Rectal smooth muscle tissue (tissue), 1 donor: ENCODE measurements around the gene CFAP119.

ENCODE experiments used
- H3K27ac ChIP-seq: one replicate; pipeline ENCODE4 v1.7.0; 2013; ENCODE audit warnings: low read depth, low read length, inconsistent platforms
- H3K27me3 ChIP-seq: one replicate; pipeline ENCODE4 v1.7.0; 2013; ENCODE audit warnings: low read length; ENCODE audit not compliant: control insufficient read depth, insufficient read depth
- H3K36me3 ChIP-seq: one replicate; pipeline ENCODE4 v1.7.0; 2013; ENCODE audit warnings: low read length; ENCODE audit not compliant: control insufficient read depth, insufficient read depth
- H3K4me1 ChIP-seq: one replicate; pipeline ENCODE4 v1.7.0; 2013; ENCODE audit warnings: low read length; ENCODE audit not compliant: control insufficient read depth, insufficient read depth
- H3K4me3 ChIP-seq: one replicate; pipeline ENCODE4 v1.7.0; 2013; ENCODE audit warnings: low read length
- H3K9ac ChIP-seq: one replicate; pipeline ENCODE4 v1.7.0; 2013; ENCODE audit warnings: low read length

The CFAP119 gene

GRCh38 chr16:30777591-30778297 lies 15.9 kb upstream of the CFAP119 start:
- Histone ChIP-seq H3K36me3 (peaks cover 12% of the 10 kb centered on the region), H3K4me3 (no peak overlapping the region), H3K4me1 (peaks cover 4% of the 10 kb centered on the region), H3K27me3 (no peaks in the 10 kb centered on the region), H3K9ac (no peak overlapping the region), H3K27ac (no peak overlapping the region)

DNA sequence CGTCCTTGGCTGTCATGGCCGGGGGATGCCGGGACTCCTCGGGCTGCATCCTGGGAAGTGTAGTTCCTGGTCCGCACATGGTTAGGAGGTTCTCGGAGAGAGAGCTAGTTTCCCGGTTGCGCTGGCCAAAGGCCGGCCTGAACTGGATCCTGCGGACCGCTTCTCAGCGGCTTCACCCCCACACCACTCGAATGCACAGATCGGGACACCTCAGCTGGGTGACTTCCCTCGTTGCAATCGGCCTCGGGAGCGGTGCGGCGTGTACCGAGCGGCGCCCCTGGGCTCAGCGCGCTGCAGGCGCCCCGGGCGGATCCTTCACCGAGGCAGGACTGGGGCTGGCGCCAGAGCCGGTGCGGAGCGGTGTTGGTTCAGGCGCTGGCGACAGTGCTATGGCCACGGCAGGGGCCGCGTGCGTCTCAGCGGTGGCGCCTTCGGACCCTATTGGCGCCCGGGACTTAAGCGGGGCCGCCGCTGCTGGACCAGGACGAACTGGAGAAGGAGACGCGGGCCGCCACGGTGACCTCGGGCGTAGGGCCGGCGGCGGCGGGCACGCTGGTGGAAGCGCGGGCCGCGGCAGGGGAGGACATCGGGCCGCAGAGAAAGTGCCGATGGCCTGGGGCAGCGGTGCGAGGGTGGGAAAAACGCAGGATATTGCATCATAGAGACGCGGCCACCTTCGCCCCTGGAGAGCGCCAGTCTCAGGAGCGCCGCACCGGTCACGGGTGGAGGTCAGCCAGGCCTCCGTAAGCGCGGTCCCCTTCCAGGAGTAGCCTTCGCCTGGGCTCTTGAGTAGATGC lies 13.7 kb upstream of the CFAP119 start:
- peaks cover 23% of the 10 kb centered on the region for H3K36me3 ChIP-seq
- peak overlapping the region; percentile 8 for H3K9ac ChIP-seq
- no peaks in the 10 kb centered on the region for H3K27me3 ChIP-seq
- H3K27ac ChIP-seq: peak overlapping the region; percentile 79
- H3K4me3 ChIP-seq: peak overlapping the region; percentile 93
- H3K4me1 ChIP-seq: peaks cover 4% of the 10 kb centered on the region

DNA sequence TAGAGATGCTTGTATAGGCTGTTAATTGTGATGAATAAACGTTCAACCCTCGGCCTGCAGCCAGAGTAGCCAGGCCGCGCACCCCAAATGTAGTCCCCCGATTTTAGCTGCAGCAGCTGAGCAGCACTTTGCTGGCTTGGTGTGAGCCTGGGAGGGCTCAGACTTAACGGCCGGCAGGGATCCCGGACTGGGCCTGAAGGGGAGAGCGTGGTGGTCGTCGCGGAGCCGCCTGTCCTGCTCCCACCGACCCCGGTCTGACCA lies 13.2 kb upstream of the CFAP119 start:
- Histone ChIP-seq H3K36me3 (peaks cover 27% of the 10 kb centered on the region), H3K27me3 (no peaks in the 10 kb centered on the region), H3K4me1 (peaks cover 4% of the 10 kb centered on the region), H3K4me3 (peak overlapping the region; percentile 93), H3K9ac (peak overlapping the region; percentile 2), H3K27ac (peak overlapping the region; percentile 79)

DNA sequence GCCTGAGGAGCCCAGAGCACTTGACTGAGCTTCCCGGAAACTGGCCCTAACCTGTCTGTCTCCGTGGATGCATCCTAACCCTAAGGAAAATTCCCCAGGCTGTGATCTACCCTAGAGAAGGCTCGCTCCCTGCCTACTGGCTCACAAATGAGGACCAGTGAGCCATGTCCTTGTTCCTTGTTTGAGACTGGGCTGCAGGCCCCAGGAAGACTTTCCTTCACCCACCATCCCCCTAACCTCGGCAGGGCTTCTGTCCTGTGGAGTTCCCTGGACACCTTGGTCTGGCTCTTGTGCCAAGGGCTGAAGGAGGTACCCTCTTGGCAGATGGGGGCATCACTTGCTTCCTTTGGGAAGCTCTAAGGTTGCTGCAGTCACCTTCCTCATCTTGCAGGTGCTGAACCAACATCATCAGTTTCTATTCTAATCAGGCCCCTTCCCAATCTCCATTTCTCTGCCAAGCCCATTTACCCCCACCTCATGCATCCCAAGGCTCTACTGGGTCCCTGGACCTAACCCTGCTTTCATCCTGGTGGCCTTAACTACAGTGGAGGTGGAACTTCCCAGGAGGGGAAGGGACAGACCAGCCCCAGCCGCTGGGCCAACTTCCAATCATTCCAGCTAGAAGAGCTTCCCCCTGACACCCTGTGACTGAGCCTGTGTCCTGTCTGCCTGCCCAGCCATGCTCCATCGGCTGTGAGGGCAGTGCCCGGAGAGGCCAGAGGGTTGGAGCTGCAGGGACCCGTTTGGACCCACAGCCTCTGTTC lies 12.7 kb upstream of the CFAP119 start:
- Histone ChIP-seq H3K4me3 (peak overlapping the region; percentile 93), H3K27ac (peak overlapping the region; percentile 79), H3K27me3 (no peaks in the 10 kb centered on the region), H3K9ac (no peak overlapping the region), H3K4me1 (peaks cover 4% of the 10 kb centered on the region), H3K36me3 (peaks cover 27% of the 10 kb centered on the region)

DNA sequence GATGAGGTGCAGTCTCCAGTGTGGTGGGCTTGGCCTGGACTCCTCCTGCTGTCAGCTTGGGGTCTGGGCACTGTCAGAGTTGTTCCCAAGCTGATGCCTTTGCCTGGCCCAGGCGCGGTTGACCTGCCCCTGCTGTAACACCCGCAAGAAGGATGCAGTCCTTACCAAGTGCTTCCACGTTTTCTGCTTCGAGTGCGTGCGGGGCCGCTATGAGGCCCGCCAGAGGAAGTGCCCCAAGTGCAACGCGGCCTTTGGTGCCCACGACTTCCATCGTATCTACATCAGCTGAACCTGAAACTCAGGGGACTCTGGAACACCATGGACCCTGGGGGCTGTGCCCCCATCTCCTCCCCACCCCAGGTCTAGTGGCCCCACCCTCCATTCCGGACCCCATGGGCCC lies 12.0 kb upstream of the CFAP119 start:
- H3K36me3 ChIP-seq: peaks cover 35% of the 10 kb centered on the region
- no peaks in the 10 kb centered on the region for H3K27me3 ChIP-seq

GRCh38 chr16:30771726-30772125 lies 9.9 kb upstream of the CFAP119 start:
- no peaks in the 10 kb centered on the region for H3K27me3 ChIP-seq
- peaks cover 52% of the 10 kb centered on the region for H3K36me3 ChIP-seq
- H3K9ac ChIP-seq: no peak overlapping the region
- H3K27ac ChIP-seq: no peak overlapping the region
- peaks cover 4% of the 10 kb centered on the region for H3K4me1 ChIP-seq
- no peak overlapping the region for H3K4me3 ChIP-seq

More for the DNA sequence above, 12.0 kb upstream of the CFAP119 start:
- Histone ChIP-seq H3K9ac (no peak overlapping the region), H3K4me1 (peaks cover 4% of the 10 kb centered on the region), H3K4me3 (no peak overlapping the region), H3K27ac (no peak overlapping the region)

DNA sequence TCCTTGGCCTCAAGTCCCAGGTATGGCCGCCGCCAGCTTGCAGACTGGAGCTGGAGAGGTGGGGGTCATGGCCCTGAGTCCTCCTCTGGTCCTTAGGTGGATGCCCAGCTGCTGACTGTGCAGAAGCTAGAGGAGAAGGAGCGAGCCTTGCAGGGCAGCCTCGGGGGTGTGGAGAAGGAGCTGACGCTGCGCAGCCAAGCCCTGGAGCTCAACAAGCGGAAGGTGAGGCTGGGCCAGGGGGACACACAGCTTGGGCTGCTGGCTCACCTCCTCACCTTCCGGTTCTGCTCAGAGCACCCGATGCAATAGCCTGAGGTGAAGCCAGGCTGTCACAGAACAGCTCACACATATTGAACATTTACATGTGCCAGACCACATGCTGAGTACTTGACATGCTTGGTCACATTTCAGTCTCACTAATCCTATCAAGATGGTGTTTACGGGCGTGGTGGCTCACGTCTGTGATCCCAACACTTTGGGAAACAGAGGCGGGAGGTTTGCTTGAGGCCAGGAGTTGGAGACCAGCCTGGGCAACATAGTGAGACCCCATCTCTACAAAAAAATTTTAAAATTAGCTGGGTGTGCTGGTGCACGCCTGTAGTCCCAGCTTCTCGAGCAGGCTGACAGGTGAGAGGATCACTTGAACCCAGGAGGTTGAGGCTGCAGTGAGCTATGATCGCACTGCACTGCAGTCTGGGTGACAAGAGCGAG lies 7.7 kb upstream of the CFAP119 start:
- Histone ChIP-seq H3K27me3 (no peaks in the 10 kb centered on the region), H3K4me1 (no peaks in the 10 kb centered on the region), H3K4me3 (no peak overlapping the region), H3K9ac (no peak overlapping the region), H3K36me3 (peaks cover 70% of the 10 kb centered on the region), H3K27ac (no peak overlapping the region)

GRCh38 chr16:30768583-30769181 lies 6.8 kb upstream of the CFAP119 start:
- peaks cover 71% of the 10 kb centered on the region for H3K36me3 ChIP-seq
- H3K4me1 ChIP-seq: peaks cover under 1% of the 10 kb centered on the region
- H3K27ac ChIP-seq: no peak overlapping the region
- H3K9ac ChIP-seq: no peak overlapping the region
- H3K27me3 ChIP-seq: no peaks in the 10 kb centered on the region
- no peak overlapping the region for H3K4me3 ChIP-seq

DNA sequence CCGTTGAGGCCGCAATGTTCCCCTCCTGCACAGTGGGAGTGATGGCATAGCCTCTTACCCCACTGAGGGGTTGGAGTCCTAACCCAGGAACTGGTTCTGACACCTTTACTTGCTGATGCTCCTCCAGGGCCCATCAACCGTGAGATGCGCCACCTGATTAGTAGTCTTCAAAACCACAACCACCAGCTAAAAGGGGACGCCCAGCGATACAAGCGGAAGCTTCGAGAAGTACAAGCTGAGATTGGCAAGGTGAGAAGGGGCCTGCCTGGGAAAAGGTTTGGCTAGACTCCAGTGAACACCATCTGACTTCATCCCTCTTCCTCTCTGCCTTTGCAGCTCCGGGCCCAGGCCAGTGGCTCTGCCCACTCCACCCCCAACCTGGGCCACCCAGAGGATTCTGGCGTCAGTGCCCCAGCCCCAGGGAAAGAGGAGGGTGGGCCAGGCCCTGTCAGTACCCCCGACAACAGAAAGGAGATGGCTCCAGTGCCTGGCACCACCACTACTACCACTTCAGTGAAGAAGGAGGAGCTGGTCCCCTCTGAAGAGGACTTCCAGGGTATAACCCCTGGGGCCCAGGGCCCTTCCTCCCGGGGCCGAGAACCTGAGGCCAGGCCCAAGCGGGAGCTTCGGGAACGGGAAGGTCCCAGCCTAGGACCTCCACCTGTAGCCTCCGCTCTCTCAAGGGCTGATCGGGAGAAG lies 6.1 kb upstream of the CFAP119 start:
- Histone ChIP-seq H3K4me3 (no peak overlapping the region), H3K36me3 (peaks cover 68% of the 10 kb centered on the region), H3K27ac (no peak overlapping the region), H3K4me1 (peaks cover 8% of the 10 kb centered on the region), H3K27me3 (no peaks in the 10 kb centered on the region), H3K9ac (no peak overlapping the region)

- H3K36me3 ChIP-seq: peaks cover 59% of the 10 kb centered on the region
- no peak overlapping the region for H3K9ac ChIP-seq
- no peak overlapping the region for H3K27ac ChIP-seq
- H3K27me3 ChIP-seq: no peaks in the 10 kb centered on the region
- H3K4me3 ChIP-seq: no peak overlapping the region
- H3K4me1 ChIP-seq: peaks cover 12% of the 10 kb centered on the region
Observed at GRCh38 chr16:30766933-30767284, 5.0 kb upstream of the CFAP119 start.

- no peak overlapping the region for H3K9ac ChIP-seq
- peaks cover 13% of the 10 kb centered on the region for H3K4me1 ChIP-seq
- no peaks in the 10 kb centered on the region for H3K27me3 ChIP-seq
- no peak overlapping the region for H3K27ac ChIP-seq
- peaks cover 54% of the 10 kb centered on the region for H3K36me3 ChIP-seq
- no peak overlapping the region for H3K4me3 ChIP-seq
Observed at GRCh38 chr16:30766206-30766932, 4.5 kb upstream of the CFAP119 start.
